Bronchial epithelial cell (primary cell): Measurements from ENCODE around the gene CCNL2. TPM values are rescaled to one million over a fixed set of nuclear protein-coding genes. Genes with fewer than 3 reads are reported as not detected.
"Not testable (repeated sequence)": the region's sequence is repeated elsewhere in the genome, so short reads cannot be mapped to it uniquely, and the experiment has no call there.

ENCODE experiments used
- DNase-seq: peaks from one replicate; pipeline ENCODE4 v3.0.0-alpha.2; 2010; ENCODE audit warnings: low read depth
- FAIRE-seq: peaks from 2 replicates; lab custom pipeline; 2011; peaks lifted over from hg19 to GRCh38; lab: Jason Lieb, UNC
- H3K27me3 ChIP-seq: 2 replicates; pipeline ENCODE4 v1.5.1; 2011; ENCODE audit warnings: low read length; ENCODE audit not compliant: control insufficient read depth, insufficient read depth
- H3K36me3 ChIP-seq: 2 replicates; pipeline ENCODE4 v1.5.1; 2011; ENCODE audit warnings: low read length; ENCODE audit not compliant: control insufficient read depth, insufficient read depth
- H3K4me3 ChIP-seq: 2 replicates; pipeline ENCODE4 v1.5.1; 2011; ENCODE audit warnings: mild to moderate bottlenecking, low read depth, low read length, control low read depth
- CTCF ChIP-seq: IDR thresholded peaks from 2 replicates; pipeline ENCODE4 v1.5.1; 2011; ENCODE audit warnings: mild to moderate bottlenecking, moderate library complexity, low read length, control low read depth, inconsistent platforms; ENCODE audit not compliant: insufficient read depth, severe bottlenecking
- total RNA-seq: library from RNA; depleted of rRNA; stranded (reverse); fragments of >200 nt; gene quantifications from 2 replicates; pipeline ENCODE4 v1.2.1, GENCODE V29; 2014

Gene CCNL2
- total RNA-seq, 1 donor from 2014 or later: 134 TPM

GRCh38 chr1:1390675-1391074 lies 8.5 kb downstream of the CCNL2 start:
- Histone ChIP-seq H3K36me3 (peaks cover 57% of the 10 kb centered on the region), H3K27me3 (no peaks in the 10 kb centered on the region), H3K4me3 (no peak overlapping the region)
- TF ChIP-seq CTCF: no peak
- FAIRE-seq: no peak
- DNase-seq: no peak

DNA sequence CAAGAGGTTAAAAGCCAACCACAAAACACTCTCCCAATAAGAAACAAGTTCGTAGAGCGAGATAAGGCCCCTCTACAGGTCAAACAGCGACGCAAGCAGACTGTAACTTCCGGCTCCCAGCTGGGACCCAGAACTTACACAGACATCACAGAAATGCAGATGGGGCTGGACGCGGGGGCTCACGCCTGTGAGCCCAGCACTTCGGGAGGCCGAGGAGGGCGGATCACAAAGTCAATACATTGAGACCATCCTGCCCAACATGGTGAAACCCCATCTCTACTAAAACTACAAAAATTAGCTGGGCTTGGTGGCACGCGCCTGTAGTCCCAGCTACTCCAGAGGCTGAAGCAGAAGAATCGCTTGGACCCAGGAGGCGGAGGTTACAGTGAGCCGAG lies 11.1 kb downstream of the CCNL2 start:
- TF ChIP-seq CTCF: no peak
- Histone ChIP-seq H3K36me3 (peaks cover 41% of the 10 kb centered on the region), H3K27me3 (no peaks in the 10 kb centered on the region), H3K4me3 (no peak overlapping the region)
- FAIRE-seq (no peak), DNase-seq (no peak)

GRCh38 chr1:1387098-1388077 lies 11.7 kb downstream of the CCNL2 start:
- no peak for TF ChIP-seq CTCF
- H3K36me3 ChIP-seq: peaks cover 37% of the 10 kb centered on the region
- no peaks in the 10 kb centered on the region for H3K27me3 ChIP-seq
- no peak overlapping the region for H3K4me3 ChIP-seq
- no peak for FAIRE-seq
- no peak for DNase-seq

GRCh38 chr1:1385931-1386330 lies 13.2 kb downstream of the CCNL2 start:
- Histone ChIP-seq H3K36me3 (peaks cover 32% of the 10 kb centered on the region), H3K4me3 (no peak overlapping the region), H3K27me3 (no peaks in the 10 kb centered on the region)
- DNase-seq (no peak), FAIRE-seq (no peak)
- TF ChIP-seq CTCF: no peak

- DNase-seq, FAIRE-seq, H3K27me3 ChIP-seq, H3K4me3 ChIP-seq: not testable (repeated sequence)
- peaks cover 28% of the 10 kb centered on the region for H3K36me3 ChIP-seq
These were observed 13.8 kb downstream of the CCNL2 start for GRCh38 chr1:1385339-1385738.

DNA sequence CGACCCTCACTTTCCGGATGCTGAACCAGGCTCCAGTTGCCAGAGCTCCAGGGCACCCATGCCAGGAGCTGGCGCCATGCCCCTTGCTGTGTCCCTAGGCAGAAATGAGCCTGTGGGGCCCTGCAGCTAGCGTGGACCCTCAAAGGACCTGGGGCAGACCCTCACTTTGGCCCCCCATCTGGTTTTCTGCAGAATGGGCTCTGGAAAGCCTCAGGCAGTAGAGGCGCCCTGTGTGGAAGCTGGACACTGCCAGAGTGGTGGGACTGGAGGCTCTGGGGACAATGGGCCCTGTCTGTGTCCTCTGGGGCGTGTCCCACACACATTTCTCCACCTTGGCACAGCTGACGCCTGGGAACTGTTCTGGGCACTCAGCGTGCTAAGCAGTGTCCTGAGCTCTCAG lies 17.8 kb downstream of the CCNL2 start:
- peaks cover 9% of the 10 kb centered on the region for H3K36me3 ChIP-seq
- FAIRE-seq: no peak
- no peak for TF ChIP-seq CTCF
- no peak overlapping the region for H3K4me3 ChIP-seq
- no peaks in the 10 kb centered on the region for H3K27me3 ChIP-seq
- DNase-seq: no peak
